WTC11 (cell line): Measurements from ENCODE around the gene CORIN. TPM values are rescaled to one million over a fixed set of nuclear protein-coding genes. Genes with fewer than 3 reads are reported as not detected.

Source experiments
- ATF3 ChIP-seq: sonication (generic); formaldehyde crosslinking; conservative IDR thresholded peaks from 2 replicates; pipeline ENCODE4 v1.8.1; 2022; ENCODE audit warnings: mild to moderate bottlenecking, missing genetic modification reagents
- CREM ChIP-seq: sonication (generic); formaldehyde crosslinking; IDR thresholded peaks from 2 replicates; pipeline ENCODE4 v1.8.1; 2022; ENCODE audit warnings: mild to moderate bottlenecking, missing genetic modification reagents, moderate library complexity
- E2F1 ChIP-seq: sonication (generic); formaldehyde crosslinking; IDR thresholded peaks from 2 replicates; pipeline ENCODE4 v1.8.0; 2022; ENCODE audit warnings: mild to moderate bottlenecking, missing genetic modification reagents
- EMX1 ChIP-seq: fragments of 250-450 bp; sonication (Bioruptor Pico); IDR thresholded peaks from 2 replicates; pipeline ENCODE4 v1.8.0; 2021; ENCODE audit warnings: mild to moderate bottlenecking
- FOXJ3 ChIP-seq: sonication (generic); formaldehyde crosslinking; IDR thresholded peaks from 2 replicates; pipeline ENCODE4 v1.9.0; 2021; ENCODE audit warnings: missing genetic modification reagents, mild to moderate bottlenecking, borderline replicate concordance
- FOXK1 ChIP-seq: sonication (generic); formaldehyde crosslinking; IDR thresholded peaks from 2 replicates; pipeline ENCODE4 v1.8.0; 2022; ENCODE audit warnings: mild to moderate bottlenecking, moderate library complexity, missing genetic modification reagents
- FOXP4 ChIP-seq: sonication (generic); formaldehyde crosslinking; IDR thresholded peaks from 2 replicates; pipeline ENCODE4 v1.8.0; 2022; ENCODE audit warnings: mild to moderate bottlenecking, missing genetic modification reagents
- GABPB1 ChIP-seq: sonication (generic); formaldehyde crosslinking; IDR thresholded peaks from 2 replicates; pipeline ENCODE4 v1.8.1; 2023; ENCODE audit warnings: mild to moderate bottlenecking, missing genetic modification reagents
- GRHL2 ChIP-seq: fragments of 250-450 bp; sonication (Bioruptor Pico); IDR thresholded peaks from 2 replicates; pipeline ENCODE4 v1.8.0; 2022; ENCODE audit warnings: mild to moderate bottlenecking, moderate library complexity; ENCODE audit not compliant: insufficient replicate concordance, severe bottlenecking
- HMGA2 ChIP-seq: fragments of 250-450 bp; sonication (Bioruptor Pico); IDR thresholded peaks from 2 replicates; pipeline ENCODE4 v1.4.0; 2021; ENCODE audit warnings: mild to moderate bottlenecking, moderate library complexity
- JUN ChIP-seq: sonication (generic); formaldehyde crosslinking; IDR thresholded peaks from 2 replicates; pipeline ENCODE4 v1.8.0; 2023; ENCODE audit warnings: mild to moderate bottlenecking, missing genetic modification reagents
- MAX ChIP-seq: sonication (generic); formaldehyde crosslinking; IDR thresholded peaks from 2 replicates; pipeline ENCODE4 v1.8.0; 2022; ENCODE audit warnings: mild to moderate bottlenecking, missing genetic modification reagents
- MYBL2 ChIP-seq: sonication (generic); formaldehyde crosslinking; IDR thresholded peaks from 2 replicates; pipeline ENCODE4 v1.8.1; 2023; ENCODE audit warnings: mild to moderate bottlenecking, moderate library complexity, missing genetic modification reagents
- NR2C2 ChIP-seq: sonication (generic); formaldehyde crosslinking; IDR thresholded peaks from 2 replicates; pipeline ENCODE4 v1.8.0; 2022; ENCODE audit warnings: mild to moderate bottlenecking, missing genetic modification reagents
- RORB ChIP-seq: fragments of 250-450 bp; sonication (Bioruptor Pico); IDR thresholded peaks from 2 replicates; pipeline ENCODE4 v1.9.0; 2021; ENCODE audit warnings: mild to moderate bottlenecking
- SMAD3 ChIP-seq: sonication (generic); formaldehyde crosslinking; IDR thresholded peaks from 2 replicates; pipeline ENCODE4 v1.8.0; 2022; ENCODE audit warnings: missing genetic modification reagents, mild to moderate bottlenecking, borderline replicate concordance
- SMAD4 ChIP-seq: sonication (generic); formaldehyde crosslinking; IDR thresholded peaks from 2 replicates; pipeline ENCODE4 v1.8.0; 2022; ENCODE audit warnings: mild to moderate bottlenecking, missing genetic modification reagents
- SP1 ChIP-seq: sonication (generic); formaldehyde crosslinking; conservative IDR thresholded peaks from 2 replicates; pipeline ENCODE4 v1.8.1; 2022; ENCODE audit warnings: missing genetic modification reagents
- TCF7 ChIP-seq: sonication (generic); formaldehyde crosslinking; IDR thresholded peaks from 2 replicates; pipeline ENCODE4 v1.8.0; 2022; ENCODE audit warnings: mild to moderate bottlenecking, low read depth, missing genetic modification reagents, moderate library complexity
- TEAD1 ChIP-seq: sonication (generic); formaldehyde crosslinking; IDR thresholded peaks from 2 replicates; pipeline ENCODE4 v1.8.0; 2022; ENCODE audit warnings: mild to moderate bottlenecking, missing genetic modification reagents
- ZNF232 ChIP-seq: sonication (generic); formaldehyde crosslinking; IDR thresholded peaks from 2 replicates; pipeline ENCODE4 v1.8.0; 2022; ENCODE audit warnings: mild to moderate bottlenecking, missing genetic modification reagents
- ZNF263 ChIP-seq: sonication (generic); formaldehyde crosslinking; IDR thresholded peaks from 2 replicates; pipeline ENCODE4 v1.8.1; 2022; ENCODE audit warnings: low read depth, mild to moderate bottlenecking, moderate library complexity, missing genetic modification reagents
- ZNF317 ChIP-seq: sonication (generic); formaldehyde crosslinking; IDR thresholded peaks from 2 replicates; pipeline ENCODE4 v1.8.1; 2023; ENCODE audit warnings: low read depth, mild to moderate bottlenecking, moderate library complexity, missing genetic modification reagents, borderline replicate concordance
- total RNA-seq: library from RNA; stranded (reverse); gene quantifications from 3 replicates; pipeline ENCODE4 v1.2.3, GENCODE V29; 2021
- TF ChIP-seq, protein P1 (sequence below): sonication (generic); formaldehyde crosslinking; IDR thresholded peaks from 2 replicates; pipeline ENCODE4 v1.8.0; 2023; ENCODE audit warnings: missing genetic modification reagents
- TF ChIP-seq, protein P2 (sequence below): sonication (generic); formaldehyde crosslinking; IDR thresholded peaks from 2 replicates; pipeline ENCODE4 v1.8.1; 2023; ENCODE audit warnings: mild to moderate bottlenecking, missing genetic modification reagents
- TF ChIP-seq, protein P3 (sequence below): fragments of 200-600 bp; IDR thresholded peaks from 2 replicates; pipeline ENCODE4 v1.8.0; 2022; ENCODE audit warnings: antibody characterized with exemption
- TF ChIP-seq, protein P4 (sequence below): sonication (generic); formaldehyde crosslinking; IDR thresholded peaks from 2 replicates; pipeline ENCODE4 v1.8.1; 2023; ENCODE audit warnings: mild to moderate bottlenecking, missing genetic modification reagents, moderate library complexity
- TF ChIP-seq, protein P5 (sequence below): sonication (generic); formaldehyde crosslinking; IDR thresholded peaks from 2 replicates; pipeline ENCODE4 v1.8.1; 2023; ENCODE audit warnings: mild to moderate bottlenecking, moderate library complexity, missing genetic modification reagents

Gene CORIN
- total RNA-seq, 1 experiment from 2014 or later = 0.33 TPM

- TF ChIP-seq FOXP4 (CRISPR knock-in tag) (peak; percentile 14; the same call in 1 of the 2 replicates), ZNF232 (CRISPR knock-in tag) (no peak), SP1 (0 out of 2 replicates have a peak, but pooled peaks have one; percentile 17), SMAD3 (CRISPR knock-in tag) (peak; percentile 57; the same call in 1 of the 2 replicates), GRHL2 (CRISPR knock-in tag) (no peak), RORB (CRISPR knock-in tag) (no peak), TCF7 (no peak), FOXJ3 (CRISPR knock-in tag) (no peak), EMX1 (CRISPR knock-in tag) (no peak), ATF3 (CRISPR knock-in tag) (no peak), SMAD4 (no peak), MAX (CRISPR knock-in tag) (no peak), FOXK1 (CRISPR knock-in tag) (no peak), GABPB1 (CRISPR knock-in tag) (no peak), NR2C2 (CRISPR knock-in tag) (no peak), ZNF317 (no peak), JUN (CRISPR knock-in tag) (no peak), TEAD1 (CRISPR knock-in tag) (no peak), ZNF263 (CRISPR knock-in tag) (no peak), CREM (CRISPR knock-in tag) (peak; percentile 41; the same call in 1 of the 2 replicates), HMGA2 (CRISPR knock-in tag) (no peak), E2F1 (CRISPR knock-in tag) (no peak), MYBL2 (CRISPR knock-in tag) (no peak)
- TF ChIP-seq, protein P1, sequence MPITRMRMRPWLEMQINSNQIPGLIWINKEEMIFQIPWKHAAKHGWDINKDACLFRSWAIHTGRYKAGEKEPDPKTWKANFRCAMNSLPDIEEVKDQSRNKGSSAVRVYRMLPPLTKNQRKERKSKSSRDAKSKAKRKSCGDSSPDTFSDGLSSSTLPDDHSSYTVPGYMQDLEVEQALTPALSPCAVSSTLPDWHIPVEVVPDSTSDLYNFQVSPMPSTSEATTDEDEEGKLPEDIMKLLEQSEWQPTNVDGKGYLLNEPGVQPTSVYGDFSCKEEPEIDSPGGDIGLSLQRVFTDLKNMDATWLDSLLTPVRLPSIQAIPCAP = no peak
- TF ChIP-seq, protein P2, sequence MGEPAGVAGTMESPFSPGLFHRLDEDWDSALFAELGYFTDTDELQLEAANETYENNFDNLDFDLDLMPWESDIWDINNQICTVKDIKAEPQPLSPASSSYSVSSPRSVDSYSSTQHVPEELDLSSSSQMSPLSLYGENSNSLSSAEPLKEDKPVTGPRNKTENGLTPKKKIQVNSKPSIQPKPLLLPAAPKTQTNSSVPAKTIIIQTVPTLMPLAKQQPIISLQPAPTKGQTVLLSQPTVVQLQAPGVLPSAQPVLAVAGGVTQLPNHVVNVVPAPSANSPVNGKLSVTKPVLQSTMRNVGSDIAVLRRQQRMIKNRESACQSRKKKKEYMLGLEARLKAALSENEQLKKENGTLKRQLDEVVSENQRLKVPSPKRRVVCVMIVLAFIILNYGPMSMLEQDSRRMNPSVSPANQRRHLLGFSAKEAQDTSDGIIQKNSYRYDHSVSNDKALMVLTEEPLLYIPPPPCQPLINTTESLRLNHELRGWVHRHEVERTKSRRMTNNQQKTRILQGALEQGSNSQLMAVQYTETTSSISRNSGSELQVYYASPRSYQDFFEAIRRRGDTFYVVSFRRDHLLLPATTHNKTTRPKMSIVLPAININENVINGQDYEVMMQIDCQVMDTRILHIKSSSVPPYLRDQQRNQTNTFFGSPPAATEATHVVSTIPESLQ (CRISPR knock-in tag) = no peak
- TF ChIP-seq, protein P3, sequence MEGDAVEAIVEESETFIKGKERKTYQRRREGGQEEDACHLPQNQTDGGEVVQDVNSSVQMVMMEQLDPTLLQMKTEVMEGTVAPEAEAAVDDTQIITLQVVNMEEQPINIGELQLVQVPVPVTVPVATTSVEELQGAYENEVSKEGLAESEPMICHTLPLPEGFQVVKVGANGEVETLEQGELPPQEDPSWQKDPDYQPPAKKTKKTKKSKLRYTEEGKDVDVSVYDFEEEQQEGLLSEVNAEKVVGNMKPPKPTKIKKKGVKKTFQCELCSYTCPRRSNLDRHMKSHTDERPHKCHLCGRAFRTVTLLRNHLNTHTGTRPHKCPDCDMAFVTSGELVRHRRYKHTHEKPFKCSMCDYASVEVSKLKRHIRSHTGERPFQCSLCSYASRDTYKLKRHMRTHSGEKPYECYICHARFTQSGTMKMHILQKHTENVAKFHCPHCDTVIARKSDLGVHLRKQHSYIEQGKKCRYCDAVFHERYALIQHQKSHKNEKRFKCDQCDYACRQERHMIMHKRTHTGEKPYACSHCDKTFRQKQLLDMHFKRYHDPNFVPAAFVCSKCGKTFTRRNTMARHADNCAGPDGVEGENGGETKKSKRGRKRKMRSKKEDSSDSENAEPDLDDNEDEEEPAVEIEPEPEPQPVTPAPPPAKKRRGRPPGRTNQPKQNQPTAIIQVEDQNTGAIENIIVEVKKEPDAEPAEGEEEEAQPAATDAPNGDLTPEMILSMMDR = no peak
- TF ChIP-seq, protein P4, sequence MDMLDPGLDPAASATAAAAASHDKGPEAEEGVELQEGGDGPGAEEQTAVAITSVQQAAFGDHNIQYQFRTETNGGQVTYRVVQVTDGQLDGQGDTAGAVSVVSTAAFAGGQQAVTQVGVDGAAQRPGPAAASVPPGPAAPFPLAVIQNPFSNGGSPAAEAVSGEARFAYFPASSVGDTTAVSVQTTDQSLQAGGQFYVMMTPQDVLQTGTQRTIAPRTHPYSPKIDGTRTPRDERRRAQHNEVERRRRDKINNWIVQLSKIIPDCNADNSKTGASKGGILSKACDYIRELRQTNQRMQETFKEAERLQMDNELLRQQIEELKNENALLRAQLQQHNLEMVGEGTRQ (CRISPR knock-in tag) = no peak
- TF ChIP-seq, protein P5, sequence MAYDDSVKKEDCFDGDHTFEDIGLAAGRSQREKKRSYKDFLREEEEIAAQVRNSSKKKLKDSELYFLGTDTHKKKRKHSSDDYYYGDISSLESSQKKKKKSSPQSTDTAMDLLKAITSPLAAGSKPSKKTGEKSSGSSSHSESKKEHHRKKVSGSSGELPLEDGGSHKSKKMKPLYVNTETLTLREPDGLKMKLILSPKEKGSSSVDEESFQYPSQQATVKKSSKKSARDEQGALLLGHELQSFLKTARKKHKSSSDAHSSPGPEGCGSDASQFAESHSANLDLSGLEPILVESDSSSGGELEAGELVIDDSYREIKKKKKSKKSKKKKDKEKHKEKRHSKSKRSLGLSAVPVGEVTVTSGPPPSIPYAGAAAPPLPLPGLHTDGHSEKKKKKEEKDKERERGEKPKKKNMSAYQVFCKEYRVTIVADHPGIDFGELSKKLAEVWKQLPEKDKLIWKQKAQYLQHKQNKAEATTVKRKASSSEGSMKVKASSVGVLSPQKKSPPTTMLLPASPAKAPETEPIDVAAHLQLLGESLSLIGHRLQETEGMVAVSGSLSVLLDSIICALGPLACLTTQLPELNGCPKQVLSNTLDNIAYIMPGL (CRISPR knock-in tag) = 0 out of 2 replicates have a peak, but pooled peaks have one; percentile 36
Observed at GRCh38 chr4:47837094-47837907, 566 bp downstream of the CORIN start (continued).
